Trophoblast cell (in vitro differentiated cells and primary cell): ENCODE data around the gene RRAGB.
"Not testable (repeated sequence)": the region's sequence is repeated elsewhere in the genome, so short reads cannot be mapped to it uniquely, and the experiment has no call there.

Experiments
- DNase-seq, 2 donors: peaks; one replicate each; pipeline ENCODE4 v3.0.0-alpha.2; 2016
- H2AFZ ChIP-seq: 2 replicates; pipeline ENCODE4 v1.6.1; 2013; ENCODE audit warnings: low read length, moderate library complexity, mild to moderate bottlenecking; ENCODE audit not compliant: insufficient read depth, poor library complexity
- H2AK5ac ChIP-seq: 2 replicates; pipeline ENCODE4 v1.6.1; 2013; ENCODE audit warnings: mild to moderate bottlenecking, low read length
- H2BK120ac ChIP-seq: 2 replicates; pipeline ENCODE4 v1.6.1; 2013; ENCODE audit warnings: low read length, mild to moderate bottlenecking, moderate library complexity; ENCODE audit not compliant: insufficient read depth, poor library complexity
- H2BK12ac ChIP-seq: 2 replicates; pipeline ENCODE4 v1.6.1; 2013; ENCODE audit warnings: mild to moderate bottlenecking, low read length, moderate library complexity
- H2BK5ac ChIP-seq: 2 replicates; pipeline ENCODE4 v1.6.1; 2013; ENCODE audit warnings: low read length, low read depth, moderate library complexity, mild to moderate bottlenecking; ENCODE audit not compliant: poor library complexity
- H3K14ac ChIP-seq: 2 replicates; pipeline ENCODE4 v1.6.1; 2013; ENCODE audit warnings: mild to moderate bottlenecking, low read length
- H3K18ac ChIP-seq: 2 replicates; pipeline ENCODE4 v1.6.1; 2013; ENCODE audit warnings: mild to moderate bottlenecking, low read length
- H3K23ac ChIP-seq: 2 replicates; pipeline ENCODE4 v1.6.1; 2013; ENCODE audit warnings: low read length
- H3K27ac ChIP-seq: 2 replicates; pipeline ENCODE4 v1.5.1; 2013; ENCODE audit warnings: low read depth, mild to moderate bottlenecking, inconsistent platforms, low read length, moderate library complexity
- H3K27me3 ChIP-seq: 2 replicates; pipeline ENCODE4 v1.6.1; 2013; ENCODE audit warnings: inconsistent platforms, mild to moderate bottlenecking, low read length, moderate library complexity; ENCODE audit not compliant: insufficient read depth
- H3K36me3 ChIP-seq, 2 experiments: 1 replicate in 1 of 2; 2 replicates in 1 of 2; pipeline ENCODE4 v1.6.1; 2013; ENCODE audit warnings: low read length in 2 of 2, mild to moderate bottlenecking in 2 of 2, moderate library complexity in 1 of 2; ENCODE audit not compliant: insufficient read depth in 2 of 2, control insufficient read depth in 1 of 2
- H3K4ac ChIP-seq: 2 replicates; pipeline ENCODE4 v1.6.1; 2013; ENCODE audit warnings: low read depth, mild to moderate bottlenecking, low read length, moderate library complexity
- H3K4me1 ChIP-seq, 2 experiments: 1 replicate in 1 of 2; 2 replicates in 1 of 2; pipeline ENCODE4 v1.6.1; 2013; ENCODE audit warnings: low read length in 2 of 2, mild to moderate bottlenecking in 2 of 2, moderate library complexity in 1 of 2; ENCODE audit not compliant: insufficient read depth in 2 of 2, control insufficient read depth in 1 of 2
- H3K4me2 ChIP-seq: 2 replicates; pipeline ENCODE4 v1.6.1; 2013; ENCODE audit warnings: inconsistent platforms, mild to moderate bottlenecking, low read length, moderate library complexity
- H3K4me3 ChIP-seq: 2 replicates; pipeline ENCODE4 v1.5.1; 2013; ENCODE audit warnings: mild to moderate bottlenecking, low read depth, low read length, inconsistent platforms
- H3K79me1 ChIP-seq: one replicate; pipeline ENCODE4 v1.6.1; 2013; ENCODE audit warnings: low read length
- H3K79me2 ChIP-seq: 2 replicates; pipeline ENCODE4 v1.6.1; 2013; ENCODE audit warnings: low read length, mild to moderate bottlenecking; ENCODE audit not compliant: control insufficient read depth, insufficient read depth, poor library complexity
- H3K9ac ChIP-seq: 2 replicates; pipeline ENCODE4 v1.6.1; 2013; ENCODE audit warnings: mild to moderate bottlenecking, low read length
- H3K9me3 ChIP-seq: 2 replicates; pipeline ENCODE4 v1.6.1; 2013; ENCODE audit warnings: low read depth, mild to moderate bottlenecking, control low read depth, inconsistent platforms, low read length; ENCODE audit not compliant: insufficient read depth
- H4K12ac ChIP-seq: 2 replicates; pipeline ENCODE4 v1.6.1; 2013; ENCODE audit warnings: low read depth, mild to moderate bottlenecking, low read length, moderate library complexity
- H4K8ac ChIP-seq: 2 replicates; pipeline ENCODE4 v1.6.1; 2013; ENCODE audit warnings: low read depth, mild to moderate bottlenecking, low read length, moderate library complexity
- H4K91ac ChIP-seq: one replicate; pipeline ENCODE4 v1.6.1; 2013; ENCODE audit warnings: low read depth, mild to moderate bottlenecking, low read length, moderate library complexity
- whole genome bisulfite sequencing: extraction: QIAGEN DNeasy Blood & Tissue Kit; methylation state at CpG from one replicate; pipeline ENCODE4 v1.1.7; 2013; ENCODE audit warnings: missing lambda C conversion rate; ENCODE audit not compliant: insufficient read length, insufficient coverage; ENCODE audit errors: extremely low coverage; 5-methylcytosine and 5-hydroxymethylcytosine counted together

The RRAGB gene

GRCh38 chrX:55742649-55743048, 25.1 kb downstream of the RRAGB start:
- no peak for DNase-seq
- Histone ChIP-seq H3K4me3 (no peak overlapping the region), H3K27me3 (no peaks in the 10 kb centered on the region), H4K12ac (no peak overlapping the region), H3K79me2 (no peaks in the 10 kb centered on the region), H4K8ac (no peak overlapping the region), H2BK120ac (no peak overlapping the region), H3K79me1 (no peaks in the 10 kb centered on the region), H3K9ac (no peak overlapping the region), H3K9me3 (no peaks in the 10 kb centered on the region), H3K23ac (no peak overlapping the region), H2BK5ac (no peak overlapping the region), H3K18ac (no peak overlapping the region), H2AK5ac (no peak overlapping the region), H3K36me3 (peaks cover 9 to 28% of the 10 kb centered on the region in 2 experiments), H4K91ac (no peak overlapping the region), H2AFZ (no peak overlapping the region), H3K4ac (no peak overlapping the region), H3K14ac (no peak overlapping the region), H2BK12ac (no peak overlapping the region), H3K4me2 (no peak overlapping the region), H3K27ac (no peak overlapping the region), H3K4me1 (peaks cover 3 to 7% of the 10 kb centered on the region in 2 experiments)
- no CpG with 5 or more reads among the region's 2 CpGs for WGBS

- H3K27ac ChIP-seq, H4K12ac ChIP-seq, H2AK5ac ChIP-seq, H3K4ac ChIP-seq, H2BK12ac ChIP-seq, H3K23ac ChIP-seq, H3K9ac ChIP-seq, H3K79me2 ChIP-seq, H3K79me1 ChIP-seq, H3K4me3 ChIP-seq, DNase-seq, H3K4me1 ChIP-seq, H2BK5ac ChIP-seq, H3K18ac ChIP-seq, H3K14ac ChIP-seq, H2BK120ac ChIP-seq, H4K8ac ChIP-seq, H2AFZ ChIP-seq, H3K9me3 ChIP-seq, H3K27me3 ChIP-seq, H4K91ac ChIP-seq, H3K4me2 ChIP-seq: not testable (repeated sequence)
- WGBS: no CpG with 5 or more reads among the region's 24 CpGs
- H3K36me3 ChIP-seq: peaks cover 8 to 11% of the 10 kb centered on the region in 2 experiments
These were observed 30.9 kb downstream of the RRAGB start for GRCh38 chrX:55748463-55748862.

GRCh38 chrX:55750256-55750655, 32.7 kb downstream of the RRAGB start:
- no peak overlapping the region for H3K4ac ChIP-seq
- H4K8ac ChIP-seq: no peak overlapping the region
- H2BK5ac ChIP-seq: no peak overlapping the region
- no peaks in the 10 kb centered on the region for H3K4me1 ChIP-seq
- no peak overlapping the region for H3K9ac ChIP-seq
- H4K12ac ChIP-seq: no peak overlapping the region
- no peaks in the 10 kb centered on the region for H3K79me1 ChIP-seq
- H3K14ac ChIP-seq: no peak overlapping the region
- no peak overlapping the region for H3K4me2 ChIP-seq
- H3K79me2 ChIP-seq: no peaks in the 10 kb centered on the region
- H2BK12ac ChIP-seq: no peak overlapping the region
- H3K4me3 ChIP-seq: no peak overlapping the region
- no peak overlapping the region for H3K23ac ChIP-seq
- DNase-seq: no peak
- H2AFZ ChIP-seq: no peak overlapping the region
- peaks cover 6 to 8% of the 10 kb centered on the region in 2 experiments for H3K36me3 ChIP-seq
- H3K27ac ChIP-seq: no peak overlapping the region
- WGBS: no CpG with 5 or more reads among the region's 1 CpG
- no peak overlapping the region for H2AK5ac ChIP-seq
- H3K18ac ChIP-seq: no peak overlapping the region
- no peak overlapping the region for H2BK120ac ChIP-seq
- H3K27me3 ChIP-seq: no peaks in the 10 kb centered on the region
- no peaks in the 10 kb centered on the region for H3K9me3 ChIP-seq
- no peak overlapping the region for H4K91ac ChIP-seq

GRCh38 chrX:55754861-55755294, 37.3 kb downstream of the RRAGB start:
- Histone ChIP-seq H2BK5ac (no peak overlapping the region), H4K91ac (no peak overlapping the region), H3K14ac (no peak overlapping the region), H3K4me2 (no peak overlapping the region), H3K79me1 (no peaks in the 10 kb centered on the region), H2BK12ac (no peak overlapping the region), H3K27ac (no peak overlapping the region), H3K9ac (no peak overlapping the region), H3K79me2 (no peaks in the 10 kb centered on the region), H2AK5ac (no peak overlapping the region), H3K23ac (no peak overlapping the region), H2BK120ac (no peak overlapping the region), H3K36me3 (peaks cover 2 to 4% of the 10 kb centered on the region in 2 experiments), H3K9me3 (no peaks in the 10 kb centered on the region), H3K4ac (no peak overlapping the region), H3K27me3 (no peaks in the 10 kb centered on the region), H3K4me1 (no peaks in the 10 kb centered on the region), H4K12ac (no peak overlapping the region), H3K18ac (no peak overlapping the region), H4K8ac (no peak overlapping the region), H2AFZ (no peak overlapping the region), H3K4me3 (no peak overlapping the region)
- no peak for DNase-seq
- WGBS: no CpG with 5 or more reads among the region's 3 CpGs
